AG04450 (cell line): ENCODE measurements around the gene HIVEP2. TPM values are rescaled to one million over a fixed set of nuclear protein-coding genes. Genes with fewer than 3 reads are reported as not detected.

ENCODE experiments used
- CTCF ChIA-PET: fragments of 300-600, 350-600 bp; formaldehyde crosslinking; extraction: SDS; loops from one replicate; lab custom pipeline; 2022; ENCODE audit warnings: antibody characterized with exemption, inconsistent platforms; lab: Charles Lee
- POLR2A ChIA-PET: fragments of 350-600 bp; formaldehyde crosslinking; extraction: SDS; loops from one replicate; lab custom pipeline; 2021; ENCODE audit warnings: antibody characterized with exemption, inconsistent platforms; lab: Yijun Ruan, JAX
- DNase-seq: peaks from one replicate; pipeline ENCODE4 v3.0.0-alpha.2; 2011; ENCODE audit warnings: low read depth, low spot score
- H3K27ac ChIP-seq: one replicate; pipeline ENCODE4 v1.5.1; 2012; ENCODE audit warnings: low read depth, low read length, control low read depth
- H3K27me3 ChIP-seq: one replicate; pipeline ENCODE4 v1.6.0; 2012; ENCODE audit warnings: low read length; ENCODE audit not compliant: control insufficient read depth, insufficient read depth
- H3K4me3 ChIP-seq: 2 replicates; pipeline ENCODE4 v1.5.1; 2011; ENCODE audit warnings: mild to moderate bottlenecking, low read depth, low read length, control low read depth
- H3K9me3 ChIP-seq: 2 replicates; pipeline ENCODE4 v1.5.1; 2012; ENCODE audit warnings: low read length; ENCODE audit not compliant: control insufficient read depth, insufficient read depth
- CTCF ChIP-seq: IDR thresholded peaks from 2 replicates; pipeline ENCODE4 v1.5.1; 2011; ENCODE audit warnings: low read depth, low read length, control low read depth, inconsistent platforms
- polyA plus RNA-seq: library from polyadenylated mRNA; depleted of rRNA; stranded (reverse); fragments of >200 nt; gene quantifications from 2 replicates; pipeline ENCODE4 v1.2.3, GENCODE V29; 2011

The HIVEP2 gene
- polyA plus RNA-seq, 1 experiment = 4.9 TPM

GRCh38 chr6:142794424-142794823 lies 150.6 kb downstream of the HIVEP2 start:
- Histone ChIP-seq H3K9me3 (no peaks in the 10 kb centered on the region), H3K4me3 (no peak overlapping the region), H3K27me3 (no peaks in the 10 kb centered on the region), H3K27ac (no peak overlapping the region)
- no peak for TF ChIP-seq CTCF
- ChIA-PET CTCF (no interaction called here), POLR2A (no interaction called here)
- DNase-seq = no peak

GRCh38 chr6:142790257-142790656 lies 154.7 kb downstream of the HIVEP2 start:
- ChIA-PET CTCF (interaction anchor here (0.6 kb wide), 1 partner anchor 768 kb away, joined by 3 read pairs; no protein-coding TSS in a partner anchor), POLR2A (no interaction called here)
- Histone ChIP-seq H3K9me3 (no peaks in the 10 kb centered on the region), H3K4me3 (no peak overlapping the region), H3K27ac (no peak overlapping the region), H3K27me3 (no peaks in the 10 kb centered on the region)
- TF ChIP-seq CTCF = no peak
- no peak for DNase-seq

GRCh38 chr6:142787422-142787821 lies 157.6 kb downstream of the HIVEP2 start:
- Histone ChIP-seq H3K9me3 (no peaks in the 10 kb centered on the region), H3K27ac (no peak overlapping the region), H3K4me3 (no peak overlapping the region), H3K27me3 (no peaks in the 10 kb centered on the region)
- no peak for DNase-seq
- ChIA-PET POLR2A (no interaction called here), CTCF (interaction anchor here (0.6 kb wide), 1 partner anchor 24 kb away, joined by 5 read pairs; no protein-coding TSS in a partner anchor)
- no peak for TF ChIP-seq CTCF

- Histone ChIP-seq H3K27me3 (no peaks in the 10 kb centered on the region), H3K27ac (no peak overlapping the region), H3K9me3 (no peaks in the 10 kb centered on the region), H3K4me3 (no peak overlapping the region)
- no peak for TF ChIP-seq CTCF
- POLR2A ChIA-PET = no interaction called here
- CTCF ChIA-PET = no interaction called here
- no peak for DNase-seq
These were observed 158.5 kb downstream of the HIVEP2 start for GRCh38 chr6:142786476-142786875.

GRCh38 chr6:142784344-142784743 lies 160.6 kb downstream of the HIVEP2 start:
- ChIA-PET CTCF (no interaction called here), POLR2A (no interaction called here)
- no peak overlapping the region for H3K27ac ChIP-seq
- no peaks in the 10 kb centered on the region for H3K27me3 ChIP-seq
- no peak for DNase-seq
- no peak overlapping the region for H3K4me3 ChIP-seq
- H3K9me3 ChIP-seq = no peaks in the 10 kb centered on the region
- no peak for TF ChIP-seq CTCF
